ENCODE measurements around the gene BAZ2B.
"Not testable (repeated sequence)": the region's sequence is repeated elsewhere in the genome, so short reads cannot be mapped to it uniquely, and the experiment has no call there.

BAZ2B gene

DNA sequence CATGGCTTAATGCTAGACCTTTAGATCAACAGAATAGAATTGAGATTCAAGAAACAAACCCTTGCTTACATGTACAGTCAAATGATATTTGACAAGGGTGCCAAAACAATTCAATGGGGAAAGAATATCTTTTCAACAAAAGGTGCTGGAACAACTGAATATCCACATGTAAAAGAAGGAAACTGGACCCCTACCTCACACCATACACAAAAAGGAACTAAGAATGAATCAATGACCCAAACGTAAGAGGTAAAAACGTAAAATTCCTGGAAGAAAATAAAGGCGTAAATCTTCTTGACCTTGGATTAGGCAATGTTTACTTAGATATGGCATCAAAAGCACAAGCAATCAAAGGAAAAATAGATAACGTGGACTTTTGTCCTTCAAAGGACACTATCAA is 43.1 kb downstream of the BAZ2B start:
- no peak for DNase-seq

DNA sequence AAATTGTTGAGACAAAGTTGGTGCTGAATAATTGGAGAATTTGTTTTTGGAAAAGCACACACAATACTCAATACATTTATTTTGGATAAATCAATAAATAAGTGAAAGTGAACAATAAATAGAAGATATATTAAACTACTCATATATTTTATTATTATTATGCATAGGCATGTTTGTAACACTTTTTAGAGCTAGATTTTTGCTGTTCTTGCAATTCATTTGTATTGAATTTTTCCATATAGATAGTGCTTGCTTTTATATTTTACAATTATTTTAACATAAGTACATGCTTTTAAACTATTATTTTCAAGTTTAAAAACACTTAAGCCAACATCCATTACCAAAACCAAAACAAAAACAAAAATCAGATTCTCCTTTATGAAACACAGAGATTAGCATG is 43.9 kb downstream of the BAZ2B start:
- no peak for DNase-seq

DNA sequence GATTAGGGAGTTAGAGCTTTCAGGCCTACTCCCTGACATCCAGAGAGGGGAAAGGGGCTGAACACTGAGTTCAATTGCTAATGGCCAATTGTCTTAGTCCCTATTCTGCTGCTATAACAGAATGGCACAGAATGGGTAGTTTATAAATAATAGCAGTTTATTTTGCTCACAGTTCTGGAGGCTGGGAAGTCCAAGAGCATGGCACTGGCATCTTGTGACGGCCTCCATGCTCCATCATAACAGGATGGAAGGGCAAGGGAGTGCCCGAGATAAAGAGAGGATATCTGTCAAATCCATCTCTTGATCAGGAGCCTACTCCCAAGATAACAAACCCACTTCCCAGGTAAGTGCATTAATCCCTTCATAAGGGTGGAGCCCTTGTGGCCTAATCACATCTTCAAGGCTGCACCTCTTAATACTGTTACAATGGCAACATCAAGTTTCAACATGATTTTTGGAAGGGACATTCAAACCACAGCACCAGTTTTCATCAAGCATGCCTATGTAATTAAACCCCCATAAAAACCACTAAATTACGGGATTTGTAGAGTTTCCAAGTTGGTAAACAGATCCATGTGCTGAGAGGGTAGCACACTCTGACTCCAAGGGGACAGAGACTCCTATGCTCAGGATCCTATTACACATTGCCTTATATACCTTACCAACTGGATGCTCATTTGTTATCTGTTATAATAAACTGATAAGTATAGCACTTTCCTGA is 44.6 kb downstream of the BAZ2B start:
- DNase-seq = no peak

DNA sequence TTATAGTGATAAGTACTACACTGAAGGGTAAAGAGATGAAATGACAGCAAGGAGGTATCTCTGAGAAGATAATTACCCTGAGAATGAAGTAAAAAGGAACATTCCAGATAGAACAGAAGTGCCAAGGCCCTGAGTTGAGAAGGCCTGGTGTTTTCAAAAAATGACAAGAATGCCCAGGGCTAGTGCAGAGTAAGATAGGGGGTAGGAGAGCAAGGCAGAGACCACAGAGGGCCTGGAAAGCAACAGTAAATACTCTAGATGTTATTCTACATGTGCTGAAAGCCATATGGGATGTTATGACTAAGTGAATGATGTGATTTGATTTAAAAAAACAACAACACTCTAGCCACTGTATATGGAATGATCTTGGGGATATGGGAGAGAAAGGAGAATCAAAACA is 52.3 kb downstream of the BAZ2B start:
- no peak for DNase-seq

DNA sequence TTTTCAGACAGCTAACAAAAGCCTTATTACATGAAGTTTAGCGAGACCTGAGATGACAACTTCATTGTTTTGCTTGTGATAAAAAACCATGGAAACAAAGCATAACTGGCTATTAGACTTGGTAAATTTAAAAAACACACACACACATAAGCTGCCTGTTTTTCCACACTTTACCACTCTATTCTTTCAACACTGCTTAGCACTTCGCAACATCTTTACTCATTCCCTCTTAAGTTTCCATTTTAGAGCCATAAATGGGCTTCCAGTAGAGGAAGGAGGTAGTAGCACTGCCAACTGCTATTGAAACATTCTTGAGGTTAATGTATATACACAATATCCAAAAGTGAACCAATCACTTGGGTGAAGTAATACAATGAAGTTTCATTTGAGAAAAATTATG is 54.1 kb downstream of the BAZ2B start:
- DNase-seq = no peak

DNA sequence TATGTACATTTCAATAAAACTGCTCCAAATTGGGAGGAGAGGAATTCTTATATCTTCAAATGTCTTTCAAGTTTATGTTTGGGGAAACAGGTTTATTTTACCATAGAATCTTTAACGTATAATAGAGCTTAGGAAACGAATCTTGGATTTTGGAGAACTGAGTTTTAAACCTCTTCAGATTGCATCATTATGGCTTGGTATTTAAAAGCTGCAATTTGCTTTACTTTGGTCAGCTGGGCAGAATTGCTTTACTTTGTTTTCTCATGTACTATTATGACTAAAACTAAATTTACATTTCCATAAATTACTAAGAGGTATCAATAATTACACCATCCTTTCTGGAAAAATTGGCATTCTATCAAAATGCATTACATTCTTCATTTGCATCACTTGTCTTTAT is 54.6 kb downstream of the BAZ2B start:
- DNase-seq = no peak

DNA sequence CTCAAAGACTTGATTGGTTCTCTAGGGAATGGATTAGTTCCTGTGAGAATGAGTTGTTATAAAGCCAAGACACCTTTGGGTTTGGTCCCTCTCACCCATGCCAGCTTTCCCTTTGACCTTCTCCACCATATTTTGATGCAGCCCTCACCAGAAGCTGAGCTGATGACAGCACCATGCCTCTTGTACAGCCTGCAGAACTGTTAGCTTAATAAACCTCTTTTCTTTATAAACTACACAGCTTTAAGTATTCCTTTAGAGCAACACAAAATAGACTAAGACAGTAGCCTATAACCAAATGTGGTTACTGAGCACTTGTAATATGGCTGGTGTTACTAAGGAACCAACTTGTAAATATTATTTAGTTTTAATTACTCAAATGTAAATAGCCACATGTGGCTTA is 55.1 kb downstream of the BAZ2B start:
- no peak for DNase-seq

DNA sequence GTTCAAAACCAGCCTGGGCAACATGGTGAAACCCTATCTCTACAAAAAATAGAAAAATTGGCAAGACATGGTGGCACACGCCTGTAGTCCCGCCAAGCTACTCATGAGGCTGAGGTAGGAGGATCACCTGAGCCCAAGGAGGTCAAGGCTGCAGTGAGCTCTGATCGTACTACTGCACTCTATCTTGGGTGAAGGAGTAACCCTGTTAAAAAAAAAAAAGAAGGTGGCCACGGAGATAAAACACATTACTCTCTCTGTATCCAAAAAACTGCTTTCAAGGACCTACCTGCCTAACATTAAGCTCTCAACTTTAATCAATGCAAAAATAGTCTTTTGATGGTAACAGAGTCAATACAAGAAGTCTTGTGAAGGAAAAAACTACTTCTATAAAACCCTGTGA is 57.3 kb downstream of the BAZ2B start:
- no peak for DNase-seq

DNA sequence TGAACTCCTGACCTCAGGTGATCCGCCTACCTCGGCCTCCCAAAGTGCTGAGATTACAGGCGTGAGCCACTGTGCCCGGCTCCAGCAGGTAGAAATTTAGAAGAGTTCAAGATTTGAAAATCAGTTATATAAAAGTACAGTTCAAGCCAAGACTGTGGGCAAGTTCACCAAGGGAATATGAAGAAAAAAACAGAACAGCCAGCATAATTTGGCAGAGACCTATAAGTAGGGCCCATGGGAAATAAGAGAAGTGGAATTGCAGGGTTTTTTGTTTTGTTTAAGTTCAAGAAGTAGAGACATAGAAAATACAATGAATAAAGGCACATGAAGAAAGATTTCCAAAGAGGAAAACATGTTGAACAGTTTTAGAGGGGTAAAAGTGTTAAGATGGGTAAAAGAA is 57.9 kb downstream of the BAZ2B start:
- no peak for DNase-seq

DNA sequence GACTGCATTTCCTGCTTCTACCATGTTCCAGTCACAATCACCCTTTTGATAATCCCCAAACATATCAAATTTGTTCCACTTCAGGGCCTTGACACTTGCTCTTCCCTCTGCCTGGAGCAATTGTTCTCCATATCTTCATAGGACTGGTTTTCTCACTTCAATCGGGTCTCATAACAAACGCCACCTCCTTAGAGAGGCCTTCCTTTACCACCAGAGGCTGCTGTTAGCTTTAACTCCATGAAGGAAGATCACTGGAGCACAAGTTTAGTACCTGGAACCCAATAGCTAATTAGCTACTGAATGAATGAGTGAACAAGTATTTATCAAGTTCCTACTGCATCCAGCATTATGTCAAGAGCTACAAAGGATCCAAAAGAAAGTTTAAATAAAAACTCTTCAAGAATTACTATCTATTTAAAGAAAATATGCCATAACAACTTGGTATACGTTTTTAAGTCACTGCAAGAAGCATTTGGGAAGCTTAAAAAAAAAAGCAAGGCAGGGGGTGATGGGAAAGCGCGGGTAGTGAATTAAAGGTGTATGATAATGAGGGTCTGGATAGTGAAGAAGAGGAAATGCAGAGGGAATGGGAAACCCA is 58.8 kb downstream of the BAZ2B start:
- DNase-seq = no peak

DNA sequence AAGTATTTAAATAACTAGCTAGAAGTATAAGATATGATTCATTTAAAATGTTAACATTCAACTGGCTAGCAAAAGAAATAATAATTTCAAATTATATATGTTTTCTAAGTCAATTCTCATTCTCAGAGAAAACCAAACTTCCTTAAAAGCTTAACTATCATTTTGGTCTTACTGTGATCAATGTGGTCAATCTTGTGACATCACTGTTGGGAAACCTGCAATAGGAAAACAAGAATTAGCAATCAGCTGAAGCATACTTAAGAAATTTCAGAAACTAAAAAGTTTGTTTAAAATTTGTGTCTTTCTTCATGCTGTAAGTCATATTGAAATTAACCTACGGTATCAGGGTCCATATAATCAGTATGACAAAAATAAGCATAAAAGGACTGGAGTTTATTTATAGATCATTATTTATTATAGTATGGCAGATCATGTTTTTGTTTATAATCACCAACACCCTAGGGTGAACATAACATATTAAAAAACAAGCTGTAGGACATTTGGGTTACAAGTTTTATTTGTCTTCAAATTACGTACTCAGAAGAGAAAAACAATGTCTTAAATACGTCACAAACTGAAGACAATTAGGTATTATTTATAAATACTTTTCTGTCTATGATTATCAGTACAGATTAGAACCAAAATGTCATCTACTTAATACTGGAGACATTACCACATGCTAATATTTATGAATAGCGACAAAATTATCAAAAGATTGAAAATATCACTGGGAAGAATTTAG is 60.5 kb downstream of the BAZ2B start:
- DNase-seq = no peak

DNA sequence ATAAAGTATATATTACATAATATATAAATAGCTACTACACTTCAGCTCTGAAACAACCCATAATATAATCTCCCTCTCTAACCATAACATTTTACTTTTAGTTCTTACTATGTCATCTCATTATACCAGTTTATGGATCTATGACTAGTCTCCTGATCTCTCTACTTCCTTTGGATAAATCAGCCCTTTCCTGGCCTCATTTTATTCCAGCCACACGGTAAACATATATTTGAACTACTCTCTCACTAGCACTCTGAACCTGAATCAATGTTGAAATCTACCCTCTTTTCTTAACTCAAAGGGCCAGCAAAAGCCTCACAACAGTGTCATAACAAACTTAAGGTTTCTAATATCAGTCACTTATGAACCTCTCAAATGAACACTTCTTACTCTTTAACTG is 62.6 kb downstream of the BAZ2B start:
- no peak for DNase-seq

DNA sequence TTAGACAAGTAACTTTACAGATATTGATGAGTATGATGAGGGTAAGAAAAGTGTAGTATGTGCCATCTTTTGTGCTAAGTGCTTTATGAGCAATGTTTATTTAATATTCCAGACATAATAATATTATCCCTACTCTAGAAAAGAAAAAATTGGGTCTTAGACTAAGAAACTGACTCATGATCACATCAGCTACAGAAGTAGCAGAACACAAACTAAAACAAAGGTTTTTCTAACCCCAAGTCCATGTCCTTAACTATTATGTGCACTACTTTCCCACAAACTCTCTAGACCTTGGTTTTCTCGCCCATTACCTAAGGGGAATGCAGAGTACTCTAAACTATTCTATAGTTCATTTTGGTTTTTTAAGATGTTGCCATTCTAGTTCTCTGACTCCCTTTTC is 64.5 kb downstream of the BAZ2B start:
- no peak for DNase-seq

DNA sequence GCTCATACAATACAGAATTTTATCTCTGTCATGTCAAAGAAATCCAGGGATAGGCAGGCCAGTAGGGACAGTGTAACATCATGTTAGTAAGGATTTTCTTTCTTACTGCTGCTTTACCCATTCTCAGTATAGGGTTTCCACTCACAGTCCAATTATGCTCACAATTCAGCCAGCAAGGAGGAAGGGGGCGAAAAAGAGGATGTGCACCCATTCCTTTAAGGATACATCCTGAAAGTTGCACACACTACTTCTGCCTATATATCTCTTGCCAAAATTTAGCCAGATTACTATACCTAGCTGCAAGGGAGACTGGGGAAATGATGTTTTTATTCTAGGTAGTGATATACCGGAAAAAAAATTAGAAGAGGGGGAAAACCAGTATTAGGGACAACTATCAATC is 66.1 kb downstream of the BAZ2B start:
- DNase-seq = no peak

DNA sequence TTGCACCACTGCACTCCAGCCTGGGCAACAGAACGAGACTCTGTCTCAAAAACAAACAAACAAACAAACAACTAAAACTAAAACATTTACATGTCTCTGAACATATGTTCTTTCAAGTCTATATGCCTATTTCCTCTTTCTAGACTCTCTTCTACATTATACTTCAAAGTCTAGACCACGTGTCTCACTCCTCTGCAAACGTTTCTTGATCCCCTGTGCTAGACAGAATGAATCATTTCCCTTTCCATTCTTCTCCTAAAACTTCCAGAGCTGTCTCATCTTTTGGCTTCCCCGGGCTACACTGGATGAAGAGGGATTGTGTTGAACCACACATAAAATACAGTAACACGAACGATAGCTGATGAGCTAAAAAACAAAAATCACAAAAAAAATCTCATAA is 67.1 kb downstream of the BAZ2B start:
- no peak for DNase-seq

DNA sequence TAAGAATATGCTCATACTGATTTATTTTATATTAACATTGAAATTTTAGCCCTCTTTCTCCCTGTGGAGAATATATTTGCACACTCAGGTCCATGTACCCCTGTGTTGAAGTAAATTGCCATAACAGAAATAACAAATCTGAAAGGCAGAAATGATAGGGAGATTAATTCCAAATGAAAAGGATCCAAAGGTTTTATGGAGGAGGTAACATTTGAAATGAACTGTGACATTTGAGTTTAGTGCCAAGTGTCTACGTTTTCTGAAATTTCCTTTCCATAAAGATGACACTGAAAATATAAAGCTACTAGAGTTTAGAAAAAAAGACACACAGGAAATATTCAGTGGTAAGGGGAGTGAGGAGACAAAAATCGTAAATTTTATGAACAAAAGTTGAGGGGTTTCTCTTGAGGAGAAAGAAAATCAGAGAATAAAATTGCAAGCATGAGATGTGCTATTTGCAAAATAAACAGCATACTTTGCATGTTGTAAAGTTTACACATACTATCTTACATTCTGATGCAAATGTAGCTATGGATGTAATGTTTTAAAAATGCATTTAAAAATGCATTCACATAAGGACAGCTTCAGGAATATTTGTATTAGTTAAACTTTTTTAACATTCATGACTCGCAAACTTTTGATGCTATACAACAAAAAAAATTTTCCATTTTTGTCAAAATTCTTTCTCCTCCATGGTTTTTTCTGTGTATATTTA is 69.5 kb downstream of the BAZ2B start:
- DNase-seq = no peak

DNA sequence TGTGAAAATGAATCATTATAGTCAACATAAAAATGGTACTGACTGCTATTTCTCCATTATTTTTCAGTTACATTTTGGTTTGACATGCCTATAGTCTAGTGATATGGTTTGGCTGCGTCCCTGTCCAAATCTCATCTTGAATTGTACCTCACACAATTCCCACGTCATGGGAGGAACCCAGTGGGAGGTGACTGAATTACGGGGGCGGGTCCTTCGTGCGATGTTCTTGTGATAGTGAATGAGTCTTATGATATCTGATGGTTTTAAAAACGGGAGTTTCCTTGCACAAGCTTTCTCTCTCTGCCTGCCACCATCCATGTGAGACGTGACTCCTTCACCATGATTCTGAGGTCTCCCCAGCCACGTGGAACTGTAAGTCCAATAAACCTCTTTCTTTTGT is 70.3 kb downstream of the BAZ2B start:
- no peak for DNase-seq

DNA sequence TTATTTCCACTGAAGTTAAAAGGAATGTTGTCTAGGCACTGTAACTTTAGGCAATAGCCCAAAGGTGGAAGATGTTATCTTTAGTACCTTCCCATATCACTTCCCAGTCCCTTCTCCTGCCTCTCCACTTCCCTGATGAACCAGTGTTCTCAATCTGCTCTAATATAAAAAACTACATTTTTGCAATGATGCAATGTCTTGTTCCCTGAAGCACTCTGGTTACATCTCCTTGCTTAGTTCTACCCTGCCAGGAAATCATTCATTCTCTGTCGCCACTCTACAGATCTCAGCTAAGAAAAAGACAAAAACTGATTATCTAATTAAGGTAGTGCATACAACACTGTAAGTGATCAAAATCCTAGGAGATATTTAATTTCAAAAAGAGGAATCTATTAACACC is 71.3 kb downstream of the BAZ2B start:
- DNase-seq = no peak

DNA sequence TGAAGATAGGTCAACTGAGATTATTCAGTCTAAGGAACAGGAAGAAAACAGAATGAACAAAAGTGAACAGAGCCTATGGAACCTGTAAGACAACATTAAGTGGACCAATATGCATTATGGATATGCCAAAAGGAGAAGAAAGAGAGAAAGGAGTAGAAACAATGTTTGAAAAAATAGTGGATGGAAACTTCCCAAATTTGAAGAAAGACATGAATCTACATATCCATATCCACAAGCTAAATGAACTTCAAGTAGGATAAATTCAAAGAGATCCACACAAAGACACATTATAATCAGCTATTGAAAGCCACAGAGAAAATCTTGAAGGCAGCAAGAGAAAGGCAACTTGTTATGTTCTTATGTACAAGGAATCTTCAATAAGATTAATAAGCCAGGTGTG is 74.2 kb downstream of the BAZ2B start:
- DNase-seq = no peak

DNA sequence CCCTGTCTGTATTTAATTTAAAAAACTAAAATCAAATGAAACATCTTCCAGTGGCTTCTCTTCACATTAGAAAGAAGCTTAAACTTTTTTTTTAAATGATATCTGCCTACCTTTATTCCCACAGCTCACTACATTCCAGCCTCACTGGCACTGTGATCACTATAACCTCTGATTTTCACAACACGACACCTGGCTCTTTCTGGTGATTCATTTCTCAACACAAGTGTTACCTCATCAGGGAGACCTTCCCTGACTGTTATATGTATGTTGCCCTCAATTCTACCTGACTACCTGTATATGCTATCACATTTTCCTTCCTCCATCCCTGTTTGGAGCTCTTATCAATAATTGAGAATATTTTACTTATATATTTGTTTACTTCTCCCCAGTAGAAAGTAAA is 76.6 kb downstream of the BAZ2B start:
- DNase-seq = no peak

DNA sequence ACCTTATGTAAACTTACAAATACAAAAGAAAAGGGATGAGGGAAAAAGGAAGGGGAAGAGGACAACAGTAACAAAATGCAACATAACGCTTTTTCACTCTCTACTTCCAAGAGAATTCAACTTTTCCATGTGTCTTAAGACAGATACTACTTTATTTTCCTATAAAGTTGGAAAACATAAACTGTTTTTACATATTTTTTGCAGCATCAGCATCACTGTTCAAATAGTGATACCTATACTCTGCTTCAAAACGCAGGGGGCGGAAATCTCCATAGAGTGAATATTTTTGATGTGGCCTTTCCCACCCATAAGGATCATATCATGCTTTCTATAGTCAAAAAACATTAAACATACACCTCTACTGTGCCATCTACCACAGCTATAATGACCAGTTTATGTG is 77.5 kb downstream of the BAZ2B start:
- DNase-seq = no peak

DNA sequence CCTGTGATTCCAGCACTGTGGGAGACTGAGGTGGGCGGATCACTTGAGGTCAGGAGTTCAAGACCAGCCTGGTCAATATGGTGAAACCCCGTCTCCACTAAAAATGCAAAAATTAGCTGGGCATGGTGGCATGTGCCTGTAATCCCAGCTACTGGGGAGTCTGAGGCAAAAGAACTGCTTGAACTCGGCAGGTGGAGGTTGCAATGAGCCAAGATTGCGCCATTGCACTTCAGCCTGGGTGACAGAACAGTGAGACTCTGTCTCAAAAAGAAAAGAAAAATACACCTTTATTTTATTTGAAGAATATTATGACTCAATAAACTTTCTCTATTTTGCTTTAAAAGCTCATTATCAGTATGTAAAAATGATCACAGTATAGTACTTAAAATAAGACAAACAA is 81.1 kb downstream of the BAZ2B start:
- DNase-seq = not testable (repeated sequence)

DNA sequence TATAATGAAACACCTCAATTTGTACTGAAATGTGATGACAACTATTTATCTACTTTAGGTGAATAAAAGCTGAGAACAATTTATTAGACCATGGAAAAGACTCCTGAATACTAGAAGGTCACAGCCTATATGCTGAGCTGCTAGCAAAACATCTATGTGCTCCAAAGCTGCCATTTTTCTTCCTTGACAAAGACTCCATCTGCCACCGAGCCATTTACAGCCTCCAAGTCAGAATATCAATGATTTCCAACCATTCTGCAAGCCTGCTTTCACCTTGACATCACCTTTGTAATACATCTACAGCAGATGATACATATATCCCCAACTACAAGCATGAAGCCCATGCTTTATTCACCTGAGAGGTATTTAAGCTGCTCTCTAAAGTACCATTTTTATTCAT is 84.9 kb downstream of the BAZ2B start:
- DNase-seq = no peak

DNA sequence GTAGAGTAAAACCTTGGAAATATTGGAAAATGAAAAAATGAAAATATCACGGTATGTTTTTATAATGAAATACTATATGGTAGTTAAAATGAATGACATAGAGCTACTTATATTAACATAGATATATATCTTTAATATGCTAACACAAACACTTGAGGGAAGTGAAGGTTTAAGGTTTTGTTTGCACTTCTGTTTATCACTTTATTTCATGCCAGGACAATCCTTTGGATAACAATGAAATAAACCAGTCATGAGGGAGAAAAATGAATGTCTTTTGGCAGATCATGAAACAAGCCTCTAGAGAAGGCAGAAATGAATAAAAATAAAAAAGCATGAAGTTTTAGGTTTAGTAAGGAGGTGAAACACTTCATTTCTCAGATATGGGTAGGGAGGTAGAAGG is 89.9 kb downstream of the BAZ2B start:
- DNase-seq = no peak

All from activated CD4-positive, alpha-beta T cell treated with anti-CD3 and anti-CD28 coated beads, Interleukin-2, Interleukin-6, amounts not matched to agents 100 ng/mL and 50 ng/mL, durations not matched to agents 16 hours and 8 hours (primary cell).